HG03025 (cell line): ENCODE results near the gene ZFAND5.

Experiments used
- ATAC-seq: cut with Tn5 transposase; IDR thresholded peaks from one replicate; pipeline ENCODE4 v1.9.1; 2021; ENCODE audit warnings: mild to moderate bottlenecking, moderate library complexity; ENCODE audit not compliant: unreplicated experiment, low FRiP score

ZFAND5 gene, protein sequence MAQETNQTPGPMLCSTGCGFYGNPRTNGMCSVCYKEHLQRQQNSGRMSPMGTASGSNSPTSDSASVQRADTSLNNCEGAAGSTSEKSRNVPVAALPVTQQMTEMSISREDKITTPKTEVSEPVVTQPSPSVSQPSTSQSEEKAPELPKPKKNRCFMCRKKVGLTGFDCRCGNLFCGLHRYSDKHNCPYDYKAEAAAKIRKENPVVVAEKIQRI

GRCh38 chr9:72364679-72365524, at the start of gene ZFAND5:
ZFAND5 (minus strand) TSS chr9:72365208; CDS start chr9:72360778, 4,430 bp downstream.
- ATAC-seq: peak; percentile 82

- ATAC-seq: no peak
Observed at GRCh38 chr9:72412483-72413040, 47.6 kb upstream of the ZFAND5 start.

GRCh38 chr9:72410214-72410613, 45.2 kb upstream of the ZFAND5 start:
- no peak for ATAC-seq

DNA sequence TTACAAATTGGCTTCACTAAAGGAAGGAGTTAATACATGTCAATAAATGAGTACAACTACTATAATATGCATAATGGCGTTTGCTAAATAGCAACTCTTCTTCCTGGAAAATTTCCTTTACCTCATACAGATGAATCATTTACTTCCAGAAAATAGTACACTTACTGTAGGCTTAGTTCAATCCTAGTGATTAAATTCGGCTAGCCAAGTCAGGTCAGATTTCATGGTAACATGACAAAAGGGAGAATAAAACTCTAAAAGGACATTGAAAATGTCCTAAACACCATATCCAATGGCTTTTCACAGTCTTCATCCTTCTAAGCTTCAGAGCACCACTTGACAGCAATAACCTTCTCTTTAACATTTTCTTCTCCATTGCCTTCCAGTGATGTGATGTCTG, 42.1 kb upstream of the ZFAND5 start:
- ATAC-seq: no peak

- no peak for ATAC-seq
Observed at GRCh38 chr9:72402744-72403143, 37.7 kb upstream of the ZFAND5 start.

- ATAC-seq: no peak
Observed at GRCh38 chr9:72401396-72401795, 36.4 kb upstream of the ZFAND5 start.

GRCh38 chr9:72400866-72401265, 35.9 kb upstream of the ZFAND5 start:
- ATAC-seq: no peak

DNA sequence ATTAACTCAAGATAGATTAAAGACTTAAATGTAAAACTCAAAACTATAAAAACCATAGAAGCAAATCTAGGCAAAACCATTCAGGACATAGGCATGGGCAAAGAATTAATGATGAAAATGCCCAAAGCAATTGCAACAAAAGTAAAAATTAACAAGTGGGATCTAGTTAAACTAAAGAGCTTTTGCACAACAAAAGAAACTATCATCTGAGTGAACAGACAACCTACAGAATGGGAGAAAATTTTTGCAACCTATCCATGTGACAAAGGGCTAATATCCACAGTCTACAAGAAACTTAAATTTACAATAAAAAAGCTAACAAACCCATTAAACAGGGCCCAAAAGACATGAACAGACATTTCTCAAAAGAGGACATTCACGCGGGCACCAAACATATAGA, 34.4 kb upstream of the ZFAND5 start:
- no peak for ATAC-seq

- ATAC-seq: no peak
Observed at GRCh38 chr9:72396247-72397091, 31.5 kb upstream of the ZFAND5 start.

GRCh38 chr9:72394066-72394465, 29.1 kb upstream of the ZFAND5 start:
- no peak for ATAC-seq

- no peak for ATAC-seq
Observed at GRCh38 chr9:72390907-72391306, 25.9 kb upstream of the ZFAND5 start.

- no peak for ATAC-seq
Observed at GRCh38 chr9:72386186-72386585, 21.2 kb upstream of the ZFAND5 start.

GRCh38 chr9:72384710-72385485, 19.9 kb upstream of the ZFAND5 start:
- ATAC-seq: no peak

GRCh38 chr9:72383978-72384709, 19.1 kb upstream of the ZFAND5 start:
- ATAC-seq: no peak

GRCh38 chr9:72382405-72382804, 17.4 kb upstream of the ZFAND5 start:
- no peak for ATAC-seq

DNA sequence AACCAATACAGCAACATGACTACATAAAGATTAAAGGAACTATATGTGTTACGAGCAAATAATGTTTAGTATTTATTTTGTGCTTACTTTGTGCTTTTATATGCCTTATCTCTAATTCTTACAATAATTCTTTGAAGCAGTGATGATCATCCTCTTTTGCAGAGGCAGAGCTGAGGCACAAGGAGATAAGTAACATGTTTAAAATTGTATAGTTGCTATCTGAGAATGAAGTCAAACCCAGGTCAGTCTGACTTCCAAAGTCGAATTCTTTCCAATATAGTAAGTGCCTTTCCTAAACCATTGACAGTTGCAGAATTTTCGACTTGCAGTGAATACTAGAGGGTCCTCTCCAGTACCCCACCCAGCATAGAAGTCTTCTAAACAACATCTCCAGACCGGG, 12.0 kb upstream of the ZFAND5 start:
- no peak for ATAC-seq

DNA sequence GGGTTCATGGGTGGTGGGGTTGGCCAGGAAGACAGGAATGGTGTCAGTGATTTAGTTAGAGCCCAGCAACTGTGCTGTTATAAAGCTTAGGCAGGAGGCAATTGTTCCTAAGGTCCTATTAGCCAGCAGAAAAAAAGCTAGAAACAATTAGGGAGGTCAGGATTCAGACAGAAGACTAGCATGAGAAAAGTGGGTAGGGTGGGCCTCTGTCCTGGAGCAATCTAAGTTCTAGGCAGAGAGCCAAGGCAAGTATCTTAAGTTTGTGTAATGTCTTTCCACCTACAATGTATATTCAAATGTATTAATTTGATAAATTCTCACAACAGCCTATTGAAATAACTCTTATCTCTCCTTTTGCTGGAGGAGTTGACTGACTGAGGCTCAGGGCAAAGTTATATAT, 6.1 kb upstream of the ZFAND5 start:
- ATAC-seq: no peak

- ATAC-seq: peak; percentile 45
Observed at GRCh38 chr9:72365525-72366256, 683 bp upstream of the ZFAND5 start.
